ENCODE data around the gene PPP6R2.
A peak's percentile ranks its signal among the peaks of the same experiment; 100 is the strongest.

PPP6R2 gene

GRCh38 chr22:50481045-50481439 is 137.9 kb downstream of the PPP6R2 start:
- TF ChIP-seq TEAD4 (IDR thresholded peaks at IDR 0.05) (no peak), CREB1 (IDR thresholded peaks at IDR 0.05; ENCODE audit: low read depth) (no peak), REST (IDR thresholded peaks at IDR 0.05; ENCODE audit: low read depth) (no peak), TCF12 (IDR thresholded peaks at IDR 0.05; ENCODE audit: low read depth) (no peak), USF1 (IDR thresholded peaks at IDR 0.05) (no peak), EP300 (IDR thresholded peaks at IDR 0.05; ENCODE audit: borderline replicate concordance) (no peak), YY1 (IDR thresholded peaks at IDR 0.05; ENCODE audit: low read depth) (no peak), RAD21 (IDR thresholded peaks at IDR 0.05; ENCODE audit: low read depth) (no peak)

- TF ChIP-seq MAX (IDR thresholded peaks at IDR 0.05) (peak; percentile 22; the same call in 1 of the 2 replicates), CEBPB (IDR thresholded peaks at IDR 0.05) (peak; percentile 58; the same call in 1 of the 2 replicates), ZBTB7A (IDR thresholded peaks at IDR 0.05; ENCODE audit: low read depth) (no peak), RAD21 (IDR thresholded peaks at IDR 0.05; ENCODE audit: low read depth) (no peak), CREB1 (IDR thresholded peaks at IDR 0.05; ENCODE audit: low read depth) (no peak), YY1 (IDR thresholded peaks at IDR 0.05; ENCODE audit: low read depth) (0 out of 2 replicates have a peak, but pooled peaks have one; percentile 46), TCF12 (IDR thresholded peaks at IDR 0.05; ENCODE audit: low read depth) (no peak), EGR1 (IDR thresholded peaks at IDR 0.05) (peak; percentile 50; the same call in 1 of the 2 replicates), TEAD4 (IDR thresholded peaks at IDR 0.05) (no peak), EP300 (IDR thresholded peaks at IDR 0.05; ENCODE audit: borderline replicate concordance) (no peak)
Measured at GRCh38 chr22:50481440-50482106, 138.4 kb downstream of the PPP6R2 start, which contains the start of gene ADM2. TSS of gene ADM2 (plus strand) at chr22:50481543. CDS start at chr22:50481848, 305 bp downstream.

GRCh38 chr22:50482107-50483074 is 139.3 kb downstream of the PPP6R2 start:
- TF ChIP-seq ZBTB7A (IDR thresholded peaks at IDR 0.05; ENCODE audit: low read depth) (no peak), USF1 (IDR thresholded peaks at IDR 0.05) (peak; percentile 83)

- TF ChIP-seq REST (IDR thresholded peaks at IDR 0.05; ENCODE audit: low read depth) (no peak), YY1 (IDR thresholded peaks at IDR 0.05; ENCODE audit: low read depth) (no peak)
Measured at GRCh38 chr22:50483106-50483505, 140.0 kb downstream of the PPP6R2 start.

- TF ChIP-seq FOXM1 (IDR thresholded peaks at IDR 0.05; ENCODE audit: borderline replicate concordance, low read depth) = no peak
- TF ChIP-seq EP300 (IDR thresholded peaks at IDR 0.05; ENCODE audit: borderline replicate concordance) = no peak
- no peak for TF ChIP-seq RAD21 (IDR thresholded peaks at IDR 0.05; ENCODE audit: low read depth)
- no peak for TF ChIP-seq REST (IDR thresholded peaks at IDR 0.05; ENCODE audit: low read depth)
- no peak for TF ChIP-seq EGR1 (IDR thresholded peaks at IDR 0.05)
- no peak for TF ChIP-seq CREB1 (IDR thresholded peaks at IDR 0.05; ENCODE audit: low read depth)
- no peak for TF ChIP-seq YY1 (IDR thresholded peaks at IDR 0.05; ENCODE audit: low read depth)
- TF ChIP-seq USF1 (IDR thresholded peaks at IDR 0.05) = no peak
Measured at GRCh38 chr22:50483556-50483955, 140.4 kb downstream of the PPP6R2 start.
